KOPT-K1 (cell line): ENCODE data around the gene CYS1.
"Not testable (repeated sequence)": the region's sequence is repeated elsewhere in the genome, so short reads cannot be mapped to it uniquely, and the experiment has no call there.

Source experiments
- H3K27ac ChIP-seq: fragments of 200-600 bp; sonication (generic); 2 replicates; pipeline ENCODE4 v1.5.1; 2016; ENCODE audit warnings: antibody characterized with exemption, mild to moderate bottlenecking, low read depth, low read length; ENCODE audit not compliant: poor library complexity, severe bottlenecking
- H3K36me3 ChIP-seq: fragments of 200-600 bp; sonication (generic); 2 replicates; pipeline ENCODE4 v1.5.1; 2017; ENCODE audit warnings: antibody characterized with exemption, mild to moderate bottlenecking, low read length, moderate library complexity; ENCODE audit not compliant: insufficient read depth
- H3K9me3 ChIP-seq: fragments of 200-600 bp; sonication (generic); 2 replicates; pipeline ENCODE4 v1.5.1; 2017; ENCODE audit warnings: antibody characterized with exemption, low read length, mild to moderate bottlenecking; ENCODE audit not compliant: insufficient read depth, poor library complexity, severe bottlenecking

CYS1 gene

DNA sequence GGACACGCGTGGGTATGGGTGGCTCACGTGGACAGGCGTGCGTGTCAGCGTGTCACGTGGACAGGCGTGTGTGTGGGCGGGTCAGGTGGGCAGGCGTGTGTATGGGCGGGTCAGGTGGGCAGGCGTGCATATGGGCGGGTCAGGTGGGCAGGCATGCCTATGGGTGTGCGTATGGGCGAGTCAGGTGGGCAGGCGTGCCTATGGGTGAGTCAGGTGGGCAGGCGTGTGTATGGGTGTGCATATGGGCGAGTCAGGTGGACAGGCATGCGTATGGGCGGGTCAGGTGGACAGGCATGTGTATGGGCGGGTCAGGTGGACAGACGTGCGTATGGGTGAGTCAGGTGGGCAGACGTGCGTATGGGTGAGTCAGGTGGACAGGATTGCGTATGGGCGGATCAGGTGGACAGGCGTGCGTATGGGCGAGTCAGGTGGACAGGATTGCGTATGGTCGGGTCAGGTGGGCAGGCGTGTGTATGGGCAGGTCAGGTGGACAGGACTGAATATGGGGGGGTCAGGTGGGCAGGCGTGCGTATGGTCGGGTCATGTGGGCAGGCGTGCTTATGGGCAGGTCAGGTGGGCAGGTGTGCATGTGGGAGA is 67.7 kb downstream of the CYS1 start:
- not testable (repeated sequence) for H3K9me3 ChIP-seq, H3K27ac ChIP-seq, H3K36me3 ChIP-seq

DNA sequence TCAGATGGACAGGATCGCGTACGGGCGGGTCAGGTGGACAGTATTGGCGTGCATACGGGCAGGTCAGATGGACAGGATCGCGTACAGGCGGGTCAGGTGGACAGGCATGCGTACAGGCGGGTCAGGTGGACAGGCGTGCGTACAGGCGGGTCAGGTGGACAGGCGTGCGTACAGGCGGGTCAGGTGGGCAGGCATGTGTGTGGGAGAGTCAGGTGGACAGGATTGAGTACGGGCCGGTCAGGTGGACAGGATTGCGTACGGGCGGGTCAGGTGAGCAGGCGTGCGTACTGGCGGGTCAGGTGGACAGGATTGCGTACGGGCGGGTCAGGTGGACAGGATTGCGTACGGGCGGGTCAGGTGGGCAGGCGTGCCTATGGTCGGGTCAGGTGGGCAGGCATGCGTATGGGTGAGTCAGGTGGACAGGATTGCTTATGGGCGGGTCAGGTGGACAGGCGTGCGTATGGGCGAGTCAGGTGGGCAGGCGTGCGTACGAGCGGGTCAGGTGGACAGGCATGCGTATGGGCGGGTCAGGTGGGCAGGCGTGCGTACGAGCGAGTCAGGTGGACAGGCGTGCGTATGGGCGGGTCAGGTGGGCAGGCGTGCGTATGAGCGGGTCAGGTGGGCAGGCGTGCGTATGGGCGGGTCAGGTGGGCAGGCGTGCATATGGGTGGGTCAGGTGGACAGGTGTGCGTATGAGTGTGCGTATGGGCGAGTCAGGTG is 68.4 kb downstream of the CYS1 start:
- not testable (repeated sequence) for H3K27ac ChIP-seq, H3K9me3 ChIP-seq, H3K36me3 ChIP-seq

DNA sequence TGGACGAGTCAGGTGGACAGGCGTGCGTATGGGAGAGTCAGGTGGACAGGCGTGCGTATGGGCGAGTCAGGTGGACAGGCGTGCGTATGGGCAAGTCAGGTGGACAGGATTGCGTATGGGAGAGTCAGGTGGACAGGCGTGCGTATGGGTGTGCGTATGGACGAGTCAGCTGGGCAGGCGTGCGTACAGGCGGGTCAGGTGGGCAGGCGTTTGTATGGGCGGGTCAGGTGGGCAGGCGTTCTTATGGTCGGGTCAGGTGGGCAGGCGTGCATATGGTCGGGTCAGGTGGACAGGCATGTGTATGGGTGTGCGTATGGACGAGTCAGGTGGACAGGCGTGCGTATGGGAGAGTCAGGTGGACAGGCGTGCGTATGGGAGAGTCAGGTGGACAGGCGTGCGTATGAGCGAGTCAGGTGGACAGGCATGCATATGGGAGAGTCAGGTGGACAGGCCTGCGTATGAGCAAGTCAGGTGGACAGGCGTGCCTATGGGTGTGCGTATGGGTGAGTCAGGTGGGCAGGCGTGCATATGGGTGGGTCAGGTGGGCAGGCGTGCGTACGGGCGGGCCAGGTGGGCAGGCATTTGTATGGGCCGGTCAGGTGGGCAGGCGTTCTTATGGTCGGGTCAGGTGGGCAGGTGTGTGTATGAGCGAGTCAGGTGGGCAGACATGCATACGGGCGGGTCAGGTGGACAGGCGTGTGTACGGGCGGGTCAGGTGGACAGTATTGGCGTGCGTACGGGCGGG is 69.2 kb downstream of the CYS1 start:
- H3K36me3 ChIP-seq, H3K9me3 ChIP-seq, H3K27ac ChIP-seq: not testable (repeated sequence)

DNA sequence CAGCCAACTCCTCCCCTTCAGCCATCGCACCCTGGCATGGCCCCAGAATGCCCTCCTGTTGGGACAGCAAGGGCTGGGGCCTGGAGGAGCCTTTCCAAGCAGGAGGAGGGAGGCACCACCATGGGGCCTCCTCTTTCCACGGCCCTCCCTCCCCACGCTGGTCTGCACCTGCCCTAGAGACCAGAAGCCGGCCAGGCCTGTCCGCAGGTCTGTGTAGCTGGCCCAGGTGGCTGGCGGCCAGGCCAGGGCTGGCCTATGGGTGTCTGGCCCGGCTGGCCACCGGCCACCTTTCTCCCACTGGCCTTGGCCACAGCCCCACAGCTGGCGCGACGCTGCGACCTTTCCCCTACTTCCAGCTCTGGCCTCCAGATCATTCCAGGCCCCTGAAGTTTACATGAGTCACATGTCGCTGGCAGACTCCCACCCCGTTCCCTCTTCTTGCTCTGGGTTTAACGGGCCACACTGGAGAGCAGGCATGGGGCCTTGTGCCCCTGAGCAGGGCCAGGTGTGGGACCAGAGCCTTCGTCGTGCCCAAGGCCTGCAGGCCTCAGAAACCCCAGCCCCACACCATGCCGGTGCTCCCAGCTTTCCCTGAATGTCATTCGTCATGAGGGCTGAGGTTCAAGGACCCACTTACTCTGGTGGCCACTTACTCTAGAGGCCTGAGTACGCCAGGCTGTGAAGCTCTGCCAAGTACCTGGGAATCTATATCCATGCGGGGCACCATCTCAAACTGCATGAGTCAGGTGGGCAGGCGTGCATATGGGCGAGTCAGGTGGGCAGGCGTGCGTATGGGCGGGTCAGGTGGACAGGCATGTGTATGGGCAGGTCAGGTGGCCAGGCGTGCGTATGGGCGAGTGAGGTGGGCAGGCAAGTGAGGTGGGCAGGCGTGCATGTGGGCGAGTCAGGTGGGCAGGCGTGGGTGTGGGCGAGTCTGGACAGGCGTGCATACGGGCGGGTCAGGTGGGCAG is 70.1 kb downstream of the CYS1 start:
- no peak overlapping the region for H3K27ac ChIP-seq
- H3K9me3 ChIP-seq = no peaks in the 10 kb centered on the region

DNA sequence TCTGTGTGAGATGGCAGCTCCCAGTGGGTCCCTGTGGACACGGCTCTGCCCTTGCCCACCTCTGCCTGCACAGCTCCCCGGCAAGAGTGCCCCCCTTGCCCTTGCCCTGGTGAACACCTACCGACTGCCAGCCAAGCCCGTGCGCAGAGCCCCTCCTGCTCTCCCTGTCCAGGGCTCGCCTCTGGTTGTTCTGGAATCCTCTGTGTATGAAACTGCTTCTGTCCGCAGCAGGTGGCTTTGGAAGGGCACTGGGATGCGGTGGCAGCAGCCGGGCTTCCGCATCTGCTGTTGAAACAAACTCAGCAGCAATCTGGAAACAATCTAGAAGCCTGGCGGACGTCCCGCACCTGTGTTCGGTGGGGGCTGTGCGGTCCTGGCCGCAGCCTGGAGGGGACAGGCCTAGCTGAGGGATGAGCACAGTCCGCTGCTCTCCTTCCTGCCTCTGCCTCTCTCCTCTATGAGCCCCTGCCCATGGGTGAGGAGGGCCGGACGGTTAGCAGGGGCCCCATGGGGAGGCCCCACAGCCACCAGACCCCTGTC is 70.9 kb downstream of the CYS1 start:
- Histone ChIP-seq H3K36me3 (no peaks in the 10 kb centered on the region), H3K27ac (no peak overlapping the region), H3K9me3 (no peaks in the 10 kb centered on the region)

More for the DNA sequence above, 70.1 kb downstream of the CYS1 start:
- H3K36me3 ChIP-seq = no peaks in the 10 kb centered on the region

DNA sequence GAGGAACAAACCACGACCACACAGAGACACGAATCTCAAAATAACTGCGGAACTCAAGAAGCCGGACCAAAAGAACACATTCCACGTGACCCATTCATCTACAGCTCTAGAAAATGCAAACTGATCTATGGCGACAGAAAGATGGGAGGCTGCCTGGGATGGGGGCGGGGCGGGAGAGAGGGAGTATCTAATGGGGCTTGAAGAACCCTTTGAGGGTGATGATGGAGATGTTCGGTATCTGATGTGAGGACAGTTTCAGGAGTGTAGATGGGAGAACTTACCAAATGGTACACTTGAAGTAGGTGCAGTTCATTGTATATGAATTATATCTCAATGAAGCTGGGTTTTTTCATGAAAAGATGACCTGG is 71.4 kb downstream of the CYS1 start:
- H3K27ac ChIP-seq = no peak overlapping the region
- no peaks in the 10 kb centered on the region for H3K9me3 ChIP-seq
- H3K36me3 ChIP-seq = no peaks in the 10 kb centered on the region

DNA sequence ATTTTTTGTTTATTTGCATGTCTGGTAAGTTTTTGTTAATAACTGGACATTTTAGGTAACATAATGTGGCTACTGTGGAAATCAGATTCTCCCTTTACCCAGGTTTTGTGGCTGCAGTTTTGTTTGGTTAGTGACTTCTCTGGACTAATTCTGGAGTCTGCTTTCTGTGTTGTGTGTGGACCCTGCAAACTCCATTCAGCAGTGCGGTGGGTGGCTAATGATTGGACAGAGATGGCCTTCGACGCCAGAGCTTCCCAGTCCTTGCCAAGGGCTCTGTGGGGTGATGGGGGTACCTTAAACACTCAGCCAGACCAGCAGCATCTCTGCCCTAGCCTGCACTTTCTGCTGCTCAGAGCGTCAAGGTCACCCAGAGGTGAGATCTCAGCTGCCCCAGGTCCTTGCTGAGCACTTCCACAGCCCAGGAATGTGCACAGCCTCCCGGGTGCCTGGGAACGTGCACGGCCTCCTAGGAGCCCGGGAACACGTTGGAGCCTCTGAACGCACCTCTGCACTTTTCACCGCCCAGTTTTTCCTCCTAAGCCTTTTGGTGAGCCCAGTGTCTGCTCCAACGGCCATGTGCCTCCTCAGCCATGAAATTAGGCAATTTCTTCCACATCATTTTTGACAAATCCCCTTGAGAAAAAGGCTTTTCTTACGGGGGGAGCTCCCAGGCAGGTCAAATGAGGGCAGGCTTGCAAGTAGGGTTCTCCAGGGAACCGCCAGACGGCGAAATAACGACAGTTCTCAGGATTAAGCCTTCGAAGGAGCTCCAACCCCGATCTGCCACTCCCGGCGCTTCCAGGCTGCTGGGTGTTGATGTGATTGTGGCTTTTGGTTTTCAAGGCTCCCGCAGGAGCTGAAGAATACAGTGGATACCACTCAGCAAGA is 72.0 kb downstream of the CYS1 start:
- Histone ChIP-seq H3K36me3 (no peaks in the 10 kb centered on the region), H3K27ac (no peak overlapping the region)

DNA sequence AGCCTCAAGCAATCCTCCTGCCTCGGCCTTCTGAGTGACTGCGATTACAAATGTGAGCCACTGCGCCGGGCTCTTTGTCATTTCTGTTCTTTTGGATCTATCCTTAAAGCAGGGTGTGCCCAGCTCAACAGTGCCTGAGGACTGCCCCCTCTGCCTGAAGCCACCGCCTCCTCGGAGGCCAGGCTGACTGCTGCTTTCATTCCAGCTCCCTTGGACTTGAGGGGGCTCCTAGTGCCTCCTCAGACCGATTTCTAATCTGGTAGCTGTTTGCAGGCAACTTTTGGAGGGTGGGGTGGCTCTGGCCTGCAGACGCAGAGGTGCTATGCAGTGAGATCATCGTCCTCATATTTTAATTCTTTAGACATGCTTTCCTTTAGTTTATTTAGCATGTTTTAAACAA is 72.8 kb downstream of the CYS1 start:
- Histone ChIP-seq H3K36me3 (no peaks in the 10 kb centered on the region), H3K27ac (no peak overlapping the region), H3K9me3 (no peaks in the 10 kb centered on the region)

More for the DNA sequence above, 72.0 kb downstream of the CYS1 start:
- no peaks in the 10 kb centered on the region for H3K9me3 ChIP-seq
